PFSK-1 (cell line): ENCODE results near the gene SH2D7.

ENCODE experiments used
- FOXP2 ChIP-seq: optimal IDR thresholded peaks from 2 replicates; pipeline ENCODE3; 2011; ENCODE audit warnings: borderline replicate concordance, control low read depth, inconsistent platforms; ENCODE audit not compliant: insufficient read depth; ENCODE audit errors: extremely low read length, extremely low read depth
- POLR2AphosphoS5 ChIP-seq: IDR thresholded peaks from 2 replicates; pipeline ENCODE4 v1.6.1; 2012; ENCODE audit warnings: low read depth, mild to moderate bottlenecking, control low read depth, low read length, moderate library complexity
- REST ChIP-seq, 2 experiments: IDR thresholded peaks; 2 replicates each; pipeline versions ENCODE4 v1.6.1 to v1.8.0; 2011 to 2012; ENCODE audit warnings: low read depth in 2 of 2, low read length in 2 of 2, control low read depth in 1 of 2, inconsistent platforms in 1 of 2, mild to moderate bottlenecking in 1 of 2, moderate library complexity in 1 of 2; ENCODE audit not compliant: insufficient read depth in 1 of 2
- SIN3A ChIP-seq: IDR thresholded peaks from 2 replicates; pipeline ENCODE4 v1.6.1; 2012; ENCODE audit warnings: mild to moderate bottlenecking, low read length, moderate library complexity, borderline replicate concordance; ENCODE audit not compliant: insufficient read depth
- TAF1 ChIP-seq: IDR thresholded peaks from 2 replicates; pipeline ENCODE4 v1.6.1; 2012; ENCODE audit warnings: low read length, control low read depth, borderline replicate concordance; ENCODE audit not compliant: insufficient read depth

SH2D7 gene

GRCh38 chr15:78111788-78112187, 19.4 kb downstream of the SH2D7 start:
- no peak for TF ChIP-seq REST (IDR thresholded peaks at IDR 0.05; ENCODE audit: insufficient read depth in 1 of 2, low read depth in 2 of 2, low read length in 2 of 2)
- TF ChIP-seq FOXP2: no peak
- TF ChIP-seq SIN3A: no peak
- no peak for TF ChIP-seq POLR2AphosphoS5
- no peak for TF ChIP-seq TAF1

- TF ChIP-seq POLR2AphosphoS5 (no peak), REST (IDR thresholded peaks at IDR 0.05; ENCODE audit: insufficient read depth in 1 of 2, low read depth in 2 of 2, low read length in 2 of 2) (no peak), FOXP2 (no peak), SIN3A (no peak), TAF1 (no peak)
These were observed 20.2 kb downstream of the SH2D7 start for GRCh38 chr15:78112551-78112950.

DNA sequence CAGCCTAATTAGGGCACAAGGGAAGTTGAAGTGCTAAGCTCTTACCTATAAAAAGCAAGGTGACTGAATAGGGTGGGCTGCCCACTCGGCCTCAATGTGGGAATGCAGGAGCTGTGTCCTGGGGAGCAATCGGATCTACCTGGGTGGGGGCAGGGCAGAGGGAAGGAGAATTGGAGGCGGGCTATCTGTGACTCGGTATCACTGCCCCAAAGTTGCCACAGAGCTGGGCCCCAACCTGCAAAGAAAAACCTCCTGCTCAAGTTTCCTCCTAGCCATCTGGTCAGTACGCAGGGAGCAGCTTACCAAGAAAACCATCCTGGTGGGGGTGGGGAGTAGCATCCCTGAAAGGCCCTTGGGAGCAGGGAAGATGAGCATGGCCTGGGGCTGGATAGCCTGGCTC, 28.2 kb downstream of the SH2D7 start:
- TF ChIP-seq TAF1 (no peak), FOXP2 (no peak), SIN3A (no peak), REST (IDR thresholded peaks at IDR 0.05; ENCODE audit: insufficient read depth in 1 of 2, low read depth in 2 of 2, low read length in 2 of 2) (no peak), POLR2AphosphoS5 (no peak)

- no peak for TF ChIP-seq POLR2AphosphoS5
- TF ChIP-seq REST (IDR thresholded peaks at IDR 0.05; ENCODE audit: insufficient read depth in 1 of 2, low read depth in 2 of 2, low read length in 2 of 2): peak; percentile 14 to 75; a peak in 1 of 4 replicates
These were observed 32.9 kb downstream of the SH2D7 start for GRCh38 chr15:78125267-78125666.

DNA sequence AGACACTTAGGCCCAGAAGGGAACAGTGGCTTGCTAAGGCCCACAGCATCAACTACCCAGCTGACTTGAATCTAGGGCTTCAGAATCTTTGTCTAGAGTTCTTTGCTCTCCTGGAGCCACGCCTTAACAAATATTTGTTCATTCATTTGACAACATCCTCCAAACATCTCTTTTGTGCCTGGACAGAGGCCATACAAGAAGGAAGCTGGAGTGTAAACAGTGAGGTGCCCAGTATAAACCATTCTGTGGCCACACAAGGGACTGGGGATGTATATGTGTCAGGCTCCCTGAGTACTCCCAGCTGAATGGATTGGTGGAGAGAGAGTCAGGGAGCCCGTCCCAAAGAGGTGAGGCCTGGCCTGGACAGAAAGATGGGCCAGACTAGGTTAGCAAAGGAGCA, 35.5 kb downstream of the SH2D7 start:
- TF ChIP-seq TAF1 (no peak), POLR2AphosphoS5 (no peak), FOXP2 (no peak), REST (IDR thresholded peaks at IDR 0.05; ENCODE audit: insufficient read depth in 1 of 2, low read depth in 2 of 2, low read length in 2 of 2) (no peak)
